ENCODE results near the gene TEC. TPM values are rescaled to one million over a fixed set of nuclear protein-coding genes. Genes with fewer than 3 reads are reported as not detected.

Gene TEC
- total RNA-seq, 1 donor from 2014 or later = 3.2 TPM

DNA sequence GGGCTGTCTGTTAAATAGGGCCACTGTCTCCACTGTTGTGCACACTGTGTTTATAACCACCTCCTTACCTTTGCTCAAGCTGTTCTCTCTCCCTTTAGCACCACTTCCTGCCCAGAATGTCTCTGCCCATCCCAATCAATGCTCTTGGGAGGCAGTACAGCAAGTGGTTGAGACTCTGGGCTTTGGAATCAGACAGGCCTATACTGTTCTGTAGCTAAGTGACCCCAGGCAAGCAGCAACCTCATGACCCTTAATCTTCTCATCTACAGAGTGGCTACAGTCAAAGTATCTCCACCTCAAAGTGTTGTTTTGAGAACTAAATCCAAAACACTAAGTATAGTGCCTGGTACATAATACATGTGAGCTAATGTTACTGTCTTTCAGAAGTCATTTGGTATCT lies 131.8 kb downstream of the TEC start:
- DNase-seq (ENCODE audit: low read depth) = no peak
- H3K4me3 ChIP-seq (ENCODE audit: low read depth, low read length) = no peak overlapping the region
- no peaks in the 10 kb centered on the region for H3K36me3 ChIP-seq (ENCODE audit: control insufficient read depth, insufficient read depth, low read length)
- H3K27me3 ChIP-seq (ENCODE audit: control insufficient read depth, insufficient read depth, low read length) = no peaks in the 10 kb centered on the region
- TF ChIP-seq, protein P1, sequence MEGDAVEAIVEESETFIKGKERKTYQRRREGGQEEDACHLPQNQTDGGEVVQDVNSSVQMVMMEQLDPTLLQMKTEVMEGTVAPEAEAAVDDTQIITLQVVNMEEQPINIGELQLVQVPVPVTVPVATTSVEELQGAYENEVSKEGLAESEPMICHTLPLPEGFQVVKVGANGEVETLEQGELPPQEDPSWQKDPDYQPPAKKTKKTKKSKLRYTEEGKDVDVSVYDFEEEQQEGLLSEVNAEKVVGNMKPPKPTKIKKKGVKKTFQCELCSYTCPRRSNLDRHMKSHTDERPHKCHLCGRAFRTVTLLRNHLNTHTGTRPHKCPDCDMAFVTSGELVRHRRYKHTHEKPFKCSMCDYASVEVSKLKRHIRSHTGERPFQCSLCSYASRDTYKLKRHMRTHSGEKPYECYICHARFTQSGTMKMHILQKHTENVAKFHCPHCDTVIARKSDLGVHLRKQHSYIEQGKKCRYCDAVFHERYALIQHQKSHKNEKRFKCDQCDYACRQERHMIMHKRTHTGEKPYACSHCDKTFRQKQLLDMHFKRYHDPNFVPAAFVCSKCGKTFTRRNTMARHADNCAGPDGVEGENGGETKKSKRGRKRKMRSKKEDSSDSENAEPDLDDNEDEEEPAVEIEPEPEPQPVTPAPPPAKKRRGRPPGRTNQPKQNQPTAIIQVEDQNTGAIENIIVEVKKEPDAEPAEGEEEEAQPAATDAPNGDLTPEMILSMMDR (IDR thresholded peaks at IDR 0.05; ENCODE audit: insufficient read depth, low read length, poor library complexity, severe bottlenecking) = no peak

DNA sequence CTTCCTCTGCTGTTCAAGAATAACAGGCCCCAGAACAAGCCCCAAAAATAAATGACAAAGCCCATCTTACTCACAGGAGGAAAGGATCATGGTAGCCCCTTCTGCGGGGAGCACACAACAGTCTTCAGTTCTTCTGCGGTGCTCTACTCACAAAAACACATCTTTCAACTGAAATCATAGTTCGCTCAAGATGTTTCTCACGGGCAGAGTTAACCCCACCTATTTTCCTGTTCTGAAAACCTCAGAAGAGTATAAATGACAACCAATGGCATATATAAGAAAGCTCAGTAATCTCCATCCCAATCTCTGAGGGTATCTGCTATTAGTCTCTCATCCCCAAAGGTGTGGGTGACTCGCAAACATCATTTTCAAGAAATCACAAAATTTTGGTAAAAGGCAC lies 135.6 kb downstream of the TEC start, which contains the start of gene TXK:
TXK (minus strand) TSS at position 170 of the 400 bp plus-strand sequence; CDS start at position 90, 80 bp downstream.
- DNase-seq (ENCODE audit: low read depth) = no peak
- no peak within 1 kb of the TSS for H3K4me3 ChIP-seq (ENCODE audit: low read depth, low read length)
- H3K27me3 ChIP-seq (ENCODE audit: control insufficient read depth, insufficient read depth, low read length) = no peaks in the 10 kb centered on the region
- TF ChIP-seq, protein P1 (IDR thresholded peaks at IDR 0.05; ENCODE audit: insufficient read depth, low read length, poor library complexity, severe bottlenecking) = no peak
- H3K36me3 ChIP-seq (ENCODE audit: control insufficient read depth, insufficient read depth, low read length) = no peaks in the 10 kb centered on the region

DNA sequence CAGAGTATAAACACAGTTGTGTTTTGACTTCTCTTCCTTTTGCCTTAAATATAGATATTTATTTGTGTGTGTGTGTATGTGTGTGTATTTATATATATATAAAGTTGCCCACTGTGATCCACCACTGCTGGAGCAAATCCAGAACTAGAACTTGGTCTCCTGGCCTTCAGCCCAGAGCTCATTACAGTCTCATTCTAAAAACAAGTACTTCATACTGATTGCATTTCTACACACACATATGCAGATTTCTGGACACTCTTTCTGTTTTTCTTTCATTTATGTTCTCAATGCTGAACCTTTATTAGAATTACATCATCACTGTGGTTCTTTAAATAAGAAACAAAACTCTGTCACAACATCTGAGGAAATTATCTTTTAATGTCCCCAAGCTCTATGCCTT lies 136.0 kb downstream of the TEC start:
- no peak for DNase-seq (ENCODE audit: low read depth)
- H3K36me3 ChIP-seq (ENCODE audit: control insufficient read depth, insufficient read depth, low read length) = no peaks in the 10 kb centered on the region
- TF ChIP-seq, protein P1 (IDR thresholded peaks at IDR 0.05; ENCODE audit: insufficient read depth, low read length, poor library complexity, severe bottlenecking) = no peak
- H3K27me3 ChIP-seq (ENCODE audit: control insufficient read depth, insufficient read depth, low read length) = no peaks in the 10 kb centered on the region
- no peak overlapping the region for H3K4me3 ChIP-seq (ENCODE audit: low read depth, low read length)

DNA sequence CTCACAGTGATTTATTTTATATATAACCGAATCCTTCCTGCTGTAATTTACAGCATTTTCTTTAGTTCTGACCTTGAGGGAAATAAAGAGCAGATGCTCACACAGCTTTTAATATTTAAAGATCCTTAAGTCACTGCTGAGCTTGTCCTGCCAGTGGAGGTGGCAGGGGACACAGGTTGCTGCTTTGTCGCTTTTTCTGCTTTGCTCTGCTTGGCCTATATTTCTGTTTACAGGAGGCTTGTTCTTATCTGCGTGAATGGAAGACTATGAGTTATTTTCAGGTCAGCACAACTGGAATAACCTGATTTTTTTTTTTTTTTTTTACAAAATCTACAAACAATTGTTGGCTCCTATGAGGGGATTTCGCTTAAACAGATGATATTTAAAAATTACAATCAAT lies 137.9 kb downstream of the TEC start:
- TF ChIP-seq, protein P1 (IDR thresholded peaks at IDR 0.05; ENCODE audit: insufficient read depth, low read length, poor library complexity, severe bottlenecking) = no peak
- DNase-seq (ENCODE audit: low read depth) = no peak
- H3K27me3 ChIP-seq (ENCODE audit: control insufficient read depth, insufficient read depth, low read length) = no peaks in the 10 kb centered on the region

DNA sequence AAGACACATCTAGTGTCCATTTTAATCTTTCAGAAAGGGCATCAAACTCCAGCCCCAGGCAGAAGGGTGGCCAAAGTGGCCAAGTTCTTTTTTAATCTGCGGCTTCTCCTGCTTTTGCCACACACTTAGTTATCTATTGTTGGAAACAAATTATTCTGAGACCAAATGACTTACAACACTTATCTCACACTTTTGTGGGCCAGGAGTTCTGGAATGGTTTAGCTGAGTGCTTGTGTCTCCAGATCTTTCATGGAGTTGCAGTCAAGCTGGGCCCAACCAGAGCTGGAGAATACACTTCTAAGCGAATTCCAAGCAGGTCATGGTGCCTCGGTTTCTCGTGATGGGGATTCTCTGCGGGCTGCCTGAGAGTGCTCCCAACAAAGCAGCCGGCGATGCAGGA lies 139.5 kb downstream of the TEC start:
- no peaks in the 10 kb centered on the region for H3K27me3 ChIP-seq (ENCODE audit: control insufficient read depth, insufficient read depth, low read length)
- no peaks in the 10 kb centered on the region for H3K36me3 ChIP-seq (ENCODE audit: control insufficient read depth, insufficient read depth, low read length)
- no peak overlapping the region for H3K4me3 ChIP-seq (ENCODE audit: low read depth, low read length)
- DNase-seq (ENCODE audit: low read depth) = no peak
- TF ChIP-seq, protein P1 (IDR thresholded peaks at IDR 0.05; ENCODE audit: insufficient read depth, low read length, poor library complexity, severe bottlenecking) = no peak

More for the DNA sequence above, 137.9 kb downstream of the TEC start:
- Histone ChIP-seq H3K4me3 (ENCODE audit: low read depth, low read length) (no peak overlapping the region), H3K36me3 (ENCODE audit: control insufficient read depth, insufficient read depth, low read length) (no peaks in the 10 kb centered on the region)

DNA sequence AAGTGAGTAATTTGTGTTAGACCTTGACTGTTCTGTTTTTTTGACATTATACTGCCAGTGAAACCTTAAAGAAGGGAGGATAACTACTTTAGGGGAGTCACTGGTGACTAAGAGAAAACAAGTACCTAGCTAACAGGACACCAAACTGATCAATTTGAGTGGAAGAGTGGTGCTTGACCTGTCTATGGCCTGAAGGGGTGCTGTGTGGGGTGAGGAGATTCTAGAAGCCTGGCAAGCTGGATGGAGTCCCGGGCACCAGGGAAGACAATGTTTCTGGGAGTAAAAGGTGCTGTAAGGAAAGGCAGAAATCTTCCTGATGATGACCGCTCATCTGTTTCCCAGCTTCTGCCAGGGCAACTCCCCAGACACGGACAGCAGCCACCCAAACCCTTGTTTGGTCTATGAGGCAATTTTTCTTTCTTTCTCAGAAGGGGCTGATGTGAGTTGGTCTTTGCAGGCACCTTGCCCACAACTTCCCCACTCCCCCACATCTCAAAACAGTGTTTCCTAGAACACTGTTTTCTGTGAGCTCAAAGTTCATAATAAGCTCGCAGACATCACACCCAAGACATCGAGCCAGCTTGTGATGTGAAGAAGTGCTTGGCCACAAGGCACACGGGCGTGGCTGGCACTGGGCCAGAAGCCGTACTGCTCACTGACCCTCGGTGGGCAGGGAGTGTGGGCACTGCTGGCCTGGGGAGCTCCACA lies 140.2 kb downstream of the TEC start:
- Histone ChIP-seq H3K4me3 (ENCODE audit: low read depth, low read length) (no peak overlapping the region), H3K36me3 (ENCODE audit: control insufficient read depth, insufficient read depth, low read length) (no peaks in the 10 kb centered on the region), H3K27me3 (ENCODE audit: control insufficient read depth, insufficient read depth, low read length) (no peaks in the 10 kb centered on the region)
- TF ChIP-seq, protein P1 (IDR thresholded peaks at IDR 0.05; ENCODE audit: insufficient read depth, low read length, poor library complexity, severe bottlenecking) = no peak
- no peak for DNase-seq (ENCODE audit: low read depth)

Measured in kidney epithelial cell (primary cell).